Subcutaneous adipose tissue (tissue), 4 donors: ENCODE results near the gene XCL1. TPM values are rescaled to one million over a fixed set of nuclear protein-coding genes. Genes with fewer than 3 reads are reported as not detected.

ENCODE experiments used
- total RNA-seq, 4 donors: library from RNA; depleted of rRNA; stranded (reverse); fragments of >200 nt; gene quantifications; one replicate each; pipeline ENCODE4 v1.1.0, GENCODE V29; 2016
- TF ChIP-seq, protein P1 (sequence below): fragments of 450-650 bp; IDR thresholded peaks from one replicate; pipeline ENCODE4 v1.5.1; 2016; ENCODE audit warnings: low read depth, mild to moderate bottlenecking, control low read depth, antibody characterized with exemption, moderate library complexity

XCL1 gene
- total RNA-seq, 4 donors from 2014 or later, result 0.68 TPM; not detected in 3

DNA sequence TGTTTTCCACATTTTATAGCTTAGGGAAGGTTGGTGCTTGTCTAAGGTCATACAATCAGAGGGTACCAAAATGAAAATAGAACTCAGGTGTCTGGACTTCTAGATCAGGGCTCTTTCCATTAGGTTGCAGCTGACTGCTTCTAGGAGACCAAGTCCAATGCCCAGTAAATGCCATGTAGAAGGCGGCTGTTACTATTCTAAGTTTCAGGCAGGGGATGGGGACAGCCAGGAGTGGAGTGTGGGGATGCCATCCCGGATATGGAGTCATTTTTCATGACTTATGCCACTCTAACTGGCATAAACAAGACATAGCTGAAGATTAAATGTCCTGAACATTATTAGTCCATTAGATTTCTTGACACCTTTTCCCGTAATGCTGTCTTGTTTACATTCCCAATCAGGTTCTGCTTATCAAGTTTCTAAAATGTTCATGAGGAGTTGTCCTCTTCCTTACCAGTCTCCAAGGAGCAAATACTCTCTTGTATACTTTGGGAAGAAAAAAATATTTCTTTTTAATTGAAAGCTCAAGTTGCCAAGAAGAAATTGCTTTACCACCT lies 31.5 kb downstream of the XCL1 start:
- TF ChIP-seq, protein P1, sequence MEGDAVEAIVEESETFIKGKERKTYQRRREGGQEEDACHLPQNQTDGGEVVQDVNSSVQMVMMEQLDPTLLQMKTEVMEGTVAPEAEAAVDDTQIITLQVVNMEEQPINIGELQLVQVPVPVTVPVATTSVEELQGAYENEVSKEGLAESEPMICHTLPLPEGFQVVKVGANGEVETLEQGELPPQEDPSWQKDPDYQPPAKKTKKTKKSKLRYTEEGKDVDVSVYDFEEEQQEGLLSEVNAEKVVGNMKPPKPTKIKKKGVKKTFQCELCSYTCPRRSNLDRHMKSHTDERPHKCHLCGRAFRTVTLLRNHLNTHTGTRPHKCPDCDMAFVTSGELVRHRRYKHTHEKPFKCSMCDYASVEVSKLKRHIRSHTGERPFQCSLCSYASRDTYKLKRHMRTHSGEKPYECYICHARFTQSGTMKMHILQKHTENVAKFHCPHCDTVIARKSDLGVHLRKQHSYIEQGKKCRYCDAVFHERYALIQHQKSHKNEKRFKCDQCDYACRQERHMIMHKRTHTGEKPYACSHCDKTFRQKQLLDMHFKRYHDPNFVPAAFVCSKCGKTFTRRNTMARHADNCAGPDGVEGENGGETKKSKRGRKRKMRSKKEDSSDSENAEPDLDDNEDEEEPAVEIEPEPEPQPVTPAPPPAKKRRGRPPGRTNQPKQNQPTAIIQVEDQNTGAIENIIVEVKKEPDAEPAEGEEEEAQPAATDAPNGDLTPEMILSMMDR, result no peak

DNA sequence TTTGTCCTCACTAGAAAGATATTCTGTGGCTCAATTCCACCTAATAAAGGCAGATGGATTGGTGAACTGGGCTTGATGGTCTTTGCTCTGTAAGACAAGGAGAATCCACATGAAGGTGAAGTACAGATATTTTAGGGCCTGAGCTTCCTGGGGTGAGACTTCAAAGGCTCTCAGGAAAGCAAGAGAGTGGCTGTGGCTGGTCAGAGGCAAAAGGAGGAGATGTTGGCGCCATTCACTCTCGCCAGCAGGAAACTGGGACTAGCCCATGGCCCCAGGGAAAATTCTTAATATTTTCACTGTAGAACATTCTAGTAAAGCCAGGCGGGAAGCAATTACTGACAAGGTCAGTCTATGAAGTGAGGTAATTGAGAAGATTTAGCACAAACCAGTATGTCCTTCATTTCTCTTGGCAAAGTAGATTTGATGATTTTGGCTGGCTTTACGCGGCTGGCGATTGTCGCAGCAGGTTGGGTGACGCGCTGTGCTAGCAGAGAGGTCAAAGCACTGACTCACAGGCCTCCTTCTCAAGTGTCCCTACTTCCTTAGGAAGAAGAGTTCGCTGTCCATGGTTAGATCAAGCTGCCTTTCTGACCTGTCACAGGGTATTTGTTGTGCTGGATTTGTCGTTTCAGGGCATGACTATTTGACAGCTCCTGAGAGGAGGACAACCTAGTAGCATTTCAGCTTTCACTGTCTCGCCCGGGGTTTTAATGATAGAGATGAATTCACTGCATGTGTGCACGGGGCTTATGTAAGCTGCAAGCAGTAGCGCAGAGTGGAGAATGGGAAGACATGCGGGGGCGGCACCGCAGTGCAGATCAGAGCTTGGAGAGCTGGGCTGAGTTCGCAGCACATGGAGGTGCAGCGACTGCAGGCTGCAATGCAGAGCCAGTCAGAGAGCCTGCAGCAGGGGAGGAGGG lies 32.7 kb downstream of the XCL1 start:
- TF ChIP-seq, protein P1, result no peak

DNA sequence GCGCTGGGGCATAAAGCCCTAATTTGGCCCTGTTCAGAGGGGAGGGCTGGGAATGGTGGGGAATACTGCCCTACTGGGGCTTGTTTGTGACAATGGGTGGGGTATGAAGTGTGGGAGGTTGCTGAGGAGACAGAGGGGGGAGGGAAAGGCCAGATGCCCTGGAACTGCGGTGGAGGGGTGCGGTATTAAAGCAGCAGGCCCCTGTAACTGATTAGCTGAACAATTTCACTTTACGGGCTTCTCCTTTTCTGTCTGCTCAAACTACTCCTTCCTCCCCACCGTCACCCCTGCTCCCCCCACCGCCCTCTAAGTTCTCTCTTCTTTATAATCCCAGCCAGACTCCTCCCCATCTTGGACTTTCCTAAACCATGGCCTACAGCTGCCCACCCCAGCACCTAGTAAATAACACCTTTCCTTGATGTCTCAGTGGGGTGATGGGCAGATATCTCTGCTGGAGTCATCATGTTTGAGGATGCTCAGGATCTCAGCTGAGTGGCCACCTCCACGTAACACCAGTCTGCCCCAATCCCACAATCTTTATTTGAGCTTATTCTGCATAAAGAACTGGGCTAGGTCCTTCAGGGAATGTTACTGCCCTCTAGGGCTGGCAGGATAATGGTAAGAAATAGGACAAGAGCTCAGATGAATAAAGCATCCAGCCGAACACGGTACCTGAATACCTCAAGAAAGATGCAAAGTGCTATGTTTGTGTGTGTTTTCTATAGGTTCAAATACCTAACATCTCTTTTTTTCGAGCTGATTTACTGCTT lies 33.5 kb downstream of the XCL1 start:
- TF ChIP-seq, protein P1, result no peak

DNA sequence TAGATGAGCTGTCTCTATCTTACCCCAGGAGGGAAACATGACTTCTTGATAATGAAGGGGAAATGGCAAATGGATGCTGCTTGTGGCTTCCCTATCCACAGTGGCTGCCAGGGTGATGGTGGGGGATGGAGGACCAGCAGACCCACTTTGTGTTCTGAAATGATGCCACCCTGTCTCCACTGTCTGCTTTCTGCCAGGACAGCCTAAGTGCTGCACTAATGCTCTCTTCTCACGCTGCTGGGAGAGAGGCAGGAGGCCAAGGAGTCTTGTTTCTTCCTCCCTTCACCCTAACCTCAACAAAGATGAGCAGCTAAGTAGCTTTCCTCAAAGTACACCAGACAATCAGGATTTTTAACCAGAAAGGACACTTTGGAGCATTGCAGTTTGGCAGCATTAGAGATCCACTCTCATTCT lies 36.6 kb downstream of the XCL1 start:
- TF ChIP-seq, protein P1, result no peak

DNA sequence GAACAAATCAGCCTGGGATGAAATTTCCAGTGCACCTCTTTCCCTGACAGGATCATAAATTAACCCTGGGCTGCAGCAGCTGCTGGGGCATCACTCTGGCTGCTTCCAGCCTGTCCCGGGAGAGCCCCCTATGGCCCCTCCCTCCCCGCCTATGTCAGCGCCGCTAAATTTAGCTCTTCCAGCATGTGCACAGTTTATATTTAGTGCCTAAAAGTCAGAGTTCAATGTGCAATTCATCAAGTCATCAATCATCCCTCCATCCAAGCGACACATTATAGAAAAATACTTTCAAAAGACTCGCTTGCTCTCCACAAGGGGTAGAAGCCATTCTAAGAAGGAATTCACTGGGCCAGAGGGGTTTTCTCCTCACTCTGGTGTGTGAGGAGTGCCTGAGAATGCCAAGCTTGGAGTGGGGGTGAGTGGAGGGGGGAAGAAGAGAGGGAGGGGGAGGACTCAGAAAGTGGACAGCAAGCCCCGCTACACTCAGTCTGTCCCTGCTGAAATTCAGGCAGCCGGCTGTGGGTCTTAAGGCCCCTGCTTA lies 37.4 kb downstream of the XCL1 start:
- TF ChIP-seq, protein P1, result no peak

DNA sequence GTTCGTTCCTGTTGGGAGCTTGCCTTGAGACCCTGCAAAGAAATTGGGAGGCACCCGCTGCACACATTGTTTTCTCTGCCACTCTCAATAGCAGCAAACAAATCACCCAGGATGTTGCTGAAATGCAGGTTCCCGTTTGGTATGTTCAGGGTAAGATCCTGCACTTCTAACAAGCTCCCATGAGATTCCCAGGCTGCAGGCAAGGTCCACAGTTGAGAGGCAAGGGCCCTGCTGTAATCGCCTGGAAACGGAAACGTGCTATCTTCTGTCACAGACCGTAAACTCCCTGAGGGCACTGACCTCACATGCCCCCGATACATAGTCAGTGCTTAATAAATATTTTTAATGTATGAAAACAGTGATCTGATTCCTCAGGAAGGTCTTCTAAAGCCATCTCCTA lies 37.8 kb downstream of the XCL1 start:
- TF ChIP-seq, protein P1, result no peak
